ENCODE data around the gene VPS16. TPM values are rescaled to one million over a fixed set of nuclear protein-coding genes. Genes with fewer than 3 reads are reported as not detected.

Gene VPS16
- total RNA-seq, 2 experiments from 2014 or later: 38.2 to 40.6 TPM

- Histone ChIP-seq H3K9me3 (ENCODE audit: control insufficient read depth in 1 of 2, insufficient read depth in 1 of 2, low read length in 2 of 2) (no peaks in the 10 kb centered on the region), H3K27me3 (ENCODE audit: control insufficient read depth in 1 of 2, insufficient read depth in 2 of 2, low read length in 2 of 2) (peaks cover 0 to 3% of the 10 kb centered on the region in 2 experiments), H3K4me1 (ENCODE audit: insufficient read depth, low read length) (peaks cover 29% of the 10 kb centered on the region), H3K27ac (ENCODE audit: low read depth in 1 of 2, low read length in 2 of 2) (no peak overlapping the region), H3K4me3 (ENCODE audit: low read length) (no peak overlapping the region), H3K36me3 (ENCODE audit: insufficient read depth, low read length) (peaks cover 15% of the 10 kb centered on the region)
- no peaks in the 10 kb centered on the region for H3K27me3 Mint-ChIP-seq
- POLR2A ChIA-PET: interaction anchor here (0.8 to 1.2 kb wide), 2 partner anchors 28 to 86 kb away, joined by 3 to 4 read pairs; partner anchors contain the start of gene VPS16
- no peak overlapping the region for H3K27ac Mint-ChIP-seq
- intact Hi-C loops (cut with DNase I, micrococcal nuclease): no loop called here
- TF ChIP-seq, protein P1, sequence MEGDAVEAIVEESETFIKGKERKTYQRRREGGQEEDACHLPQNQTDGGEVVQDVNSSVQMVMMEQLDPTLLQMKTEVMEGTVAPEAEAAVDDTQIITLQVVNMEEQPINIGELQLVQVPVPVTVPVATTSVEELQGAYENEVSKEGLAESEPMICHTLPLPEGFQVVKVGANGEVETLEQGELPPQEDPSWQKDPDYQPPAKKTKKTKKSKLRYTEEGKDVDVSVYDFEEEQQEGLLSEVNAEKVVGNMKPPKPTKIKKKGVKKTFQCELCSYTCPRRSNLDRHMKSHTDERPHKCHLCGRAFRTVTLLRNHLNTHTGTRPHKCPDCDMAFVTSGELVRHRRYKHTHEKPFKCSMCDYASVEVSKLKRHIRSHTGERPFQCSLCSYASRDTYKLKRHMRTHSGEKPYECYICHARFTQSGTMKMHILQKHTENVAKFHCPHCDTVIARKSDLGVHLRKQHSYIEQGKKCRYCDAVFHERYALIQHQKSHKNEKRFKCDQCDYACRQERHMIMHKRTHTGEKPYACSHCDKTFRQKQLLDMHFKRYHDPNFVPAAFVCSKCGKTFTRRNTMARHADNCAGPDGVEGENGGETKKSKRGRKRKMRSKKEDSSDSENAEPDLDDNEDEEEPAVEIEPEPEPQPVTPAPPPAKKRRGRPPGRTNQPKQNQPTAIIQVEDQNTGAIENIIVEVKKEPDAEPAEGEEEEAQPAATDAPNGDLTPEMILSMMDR (IDR thresholded peaks at IDR 0.05): no peak
- H3K9me3 Mint-ChIP-seq: no peaks in the 10 kb centered on the region
- H3K4me1 Mint-ChIP-seq (ENCODE audit: low read depth): peaks cover 41% of the 10 kb centered on the region
- DNase-seq: no peak
- peaks cover 32% of the 10 kb centered on the region for H3K36me3 Mint-ChIP-seq (ENCODE audit: low read depth)
- ATAC-seq (ENCODE audit: poor library complexity): no peak
- H3K4me3 Mint-ChIP-seq: peak overlapping the region; percentile 1
- CTCF ChIA-PET: no interaction called here
Observed at GRCh38 chr20:2869381-2869780, 28.8 kb downstream of the VPS16 start.

GRCh38 chr20:2871111-2871465 is 30.5 kb downstream of the VPS16 start:
- CTCF ChIA-PET: interaction anchor here (1.0 kb wide), 1 partner anchor 28 kb away, joined by 3 read pairs; no protein-coding TSS in a partner anchor
- POLR2A ChIA-PET: interaction anchor here (1.2 kb wide), 1 partner anchor 36 kb away, joined by 4 read pairs; no protein-coding TSS in a partner anchor
- intact Hi-C loops (cut with DNase I, micrococcal nuclease): loop anchor here (5.0 to 10.0 kb wide), 6 partner anchors 111 to 346 kb away; partner anchors contain the start of genes GNRH2 (in 1 of the 2), IDH3B (in 1 of the 2) and MRPS26 (in 1 of the 2)
- Mint-ChIP-seq H3K27me3 (no peaks in the 10 kb centered on the region), H3K4me3 (peak overlapping the region; percentile 65), H3K36me3 (ENCODE audit: low read depth) (peaks cover 20% of the 10 kb centered on the region), H3K4me1 (ENCODE audit: low read depth) (peaks cover 47% of the 10 kb centered on the region), H3K27ac (no peak overlapping the region), H3K9me3 (no peaks in the 10 kb centered on the region)
- H3K27ac ChIP-seq (ENCODE audit: low read depth in 1 of 2, low read length in 2 of 2): no peak overlapping the region
- peaks cover 43% of the 10 kb centered on the region for H3K4me1 ChIP-seq (ENCODE audit: insufficient read depth, low read length)
- peaks cover 0 to 3% of the 10 kb centered on the region in 2 experiments for H3K27me3 ChIP-seq (ENCODE audit: control insufficient read depth in 1 of 2, insufficient read depth in 2 of 2, low read length in 2 of 2)
- DNase-seq (no peak), ATAC-seq (ENCODE audit: poor library complexity) (no peak)
- TF ChIP-seq, protein P1 (IDR thresholded peaks at IDR 0.05): no peak
- H3K4me3 ChIP-seq (ENCODE audit: low read length): no peak overlapping the region
- no peaks in the 10 kb centered on the region for H3K9me3 ChIP-seq (ENCODE audit: control insufficient read depth in 1 of 2, insufficient read depth in 1 of 2, low read length in 2 of 2)
- H3K36me3 ChIP-seq (ENCODE audit: insufficient read depth, low read length): peaks cover 3% of the 10 kb centered on the region

GRCh38 chr20:2871661-2872458 is 31.3 kb downstream of the VPS16 start:
- DNase-seq (peak in 2 of 14 experiments; percentile 5 to 31), ATAC-seq (ENCODE audit: poor library complexity) (no peak)
- peaks cover 51% of the 10 kb centered on the region for H3K4me1 Mint-ChIP-seq (ENCODE audit: low read depth)

More at GRCh38 chr20:2871661-2872458, 31.3 kb downstream of the VPS16 start:
- TF ChIP-seq, protein P1 (IDR thresholded peaks at IDR 0.05): no peak
- peaks cover 0 to 3% of the 10 kb centered on the region in 2 experiments for H3K27me3 ChIP-seq (ENCODE audit: control insufficient read depth in 1 of 2, insufficient read depth in 2 of 2, low read length in 2 of 2)
- H3K36me3 Mint-ChIP-seq (ENCODE audit: low read depth): peaks cover 27% of the 10 kb centered on the region
- ChIA-PET CTCF (interaction anchor here (0.9 to 1.6 kb wide), 6 partner anchors 16 to 120 kb away, joined by 3 to 7 read pairs (median 4); partner anchors contain the start of genes PCED1A and VPS16), POLR2A (interaction anchor here (1.0 to 2.3 kb wide), 9 partner anchors 28 to 769 kb away, joined by 4 to 19 read pairs (median 5); partner anchors contain the start of genes EBF4, NOP56, PCED1A and VPS16)
- intact Hi-C loops (cut with DNase I, micrococcal nuclease): loop anchor here (2.0 to 10.0 kb wide), 7 partner anchors 17 to 347 kb away; partner anchors contain the start of genes GNRH2 (in 1 of the 2), IDH3B (in 1 of the 2) and MRPS26 (in 1 of the 2)
- H3K9me3 Mint-ChIP-seq: no peaks in the 10 kb centered on the region
- H3K4me1 ChIP-seq (ENCODE audit: insufficient read depth, low read length): peaks cover 45% of the 10 kb centered on the region
- H3K4me3 Mint-ChIP-seq: peak overlapping the region; percentile 96
- no peaks in the 10 kb centered on the region for H3K27me3 Mint-ChIP-seq
- no peaks in the 10 kb centered on the region for H3K9me3 ChIP-seq (ENCODE audit: control insufficient read depth in 1 of 2, insufficient read depth in 1 of 2, low read length in 2 of 2)
- no peaks in the 10 kb centered on the region for H3K36me3 ChIP-seq (ENCODE audit: insufficient read depth, low read length)
- H3K27ac Mint-ChIP-seq: peak overlapping the region; percentile 60
- peak overlapping the region; percentile 73 for H3K4me3 ChIP-seq (ENCODE audit: low read length)
- no peak overlapping the region for H3K27ac ChIP-seq (ENCODE audit: low read depth in 1 of 2, low read length in 2 of 2)
